ENCODE measurements around the gene CYP26C1.
A peak's percentile ranks its signal among the peaks of the same experiment; 100 is the strongest.

The CYP26C1 gene

GRCh38 chr10:93058139-93058538 lies 2.5 kb upstream of the CYP26C1 start:
- intact Hi-C loops (cut with micrococcal nuclease) = no loop called here
- peaks cover 27% of the 10 kb centered on the region for H3K36me3 Mint-ChIP-seq (ENCODE audit: low read depth)
- no peaks in the 10 kb centered on the region for H3K9me3 Mint-ChIP-seq
- peaks cover 24% of the 10 kb centered on the region for H3K4me1 Mint-ChIP-seq (ENCODE audit: low read depth)
- H3K27me3 Mint-ChIP-seq = peaks cover 37% of the 10 kb centered on the region
- H3K27ac Mint-ChIP-seq = no peak overlapping the region
- H3K4me3 Mint-ChIP-seq = no peak overlapping the region

GRCh38 chr10:93060887-93061593 lies 442 bp downstream of the CYP26C1 start:
- H3K4me3 Mint-ChIP-seq = no peak overlapping the region

DNA sequence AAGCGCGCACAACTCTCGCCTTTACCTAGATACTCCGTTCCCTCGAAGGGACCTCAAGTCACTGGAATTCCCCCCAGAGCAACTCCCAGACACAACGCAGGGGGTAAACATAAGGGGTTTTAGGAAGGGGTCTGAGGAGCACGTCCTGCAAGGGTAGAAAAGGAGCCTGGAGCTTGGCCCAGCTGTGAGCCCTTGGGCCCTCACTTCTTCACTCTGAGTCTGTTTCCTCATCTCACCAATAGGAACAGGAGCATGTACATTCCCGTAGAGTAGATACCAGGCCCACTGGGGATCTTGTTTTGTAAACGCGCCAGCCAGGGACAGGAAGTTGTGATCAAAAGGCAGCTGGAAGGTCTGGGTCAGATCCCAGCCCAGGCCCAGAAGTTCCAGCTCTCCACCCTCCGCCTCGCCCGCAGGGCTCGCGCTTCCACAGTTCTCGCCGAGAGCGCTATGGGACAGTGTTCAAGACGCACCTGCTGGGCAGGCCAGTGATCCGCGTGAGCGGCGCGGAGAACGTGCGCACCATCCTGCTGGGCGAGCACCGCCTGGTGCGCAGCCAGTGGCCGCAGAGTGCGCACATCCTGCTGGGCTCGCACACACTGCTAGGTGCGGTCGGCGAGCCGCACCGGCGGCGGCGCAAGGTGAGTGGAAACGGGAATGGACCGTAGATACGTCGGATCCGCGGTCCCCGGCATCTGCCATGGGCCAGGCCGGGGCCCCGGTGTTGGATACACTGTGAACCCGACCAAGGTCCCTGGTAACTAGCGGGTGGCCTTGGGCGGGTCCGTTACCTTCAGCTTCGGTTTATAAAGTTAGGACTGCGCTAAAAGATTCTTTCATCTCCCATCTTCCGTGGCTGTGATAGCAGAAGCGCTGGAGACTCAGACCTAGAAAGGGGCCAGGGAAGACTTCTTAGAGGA lies 1.3 kb downstream of the CYP26C1 start:
- Mint-ChIP-seq H3K9me3 (no peaks in the 10 kb centered on the region), H3K4me3 (peak overlapping the region; percentile 55), H3K4me1 (ENCODE audit: low read depth) (peaks cover 24% of the 10 kb centered on the region), H3K27ac (no peak overlapping the region), H3K27me3 (peaks cover 70% of the 10 kb centered on the region), H3K36me3 (ENCODE audit: low read depth) (peaks cover 27% of the 10 kb centered on the region)
- intact Hi-C loops (cut with micrococcal nuclease) = no loop called here

More at GRCh38 chr10:93060887-93061593, 442 bp downstream of the CYP26C1 start:
- Mint-ChIP-seq H3K27me3 (peaks cover 64% of the 10 kb centered on the region), H3K36me3 (ENCODE audit: low read depth) (peaks cover 27% of the 10 kb centered on the region), H3K9me3 (no peaks in the 10 kb centered on the region), H3K27ac (no peak overlapping the region), H3K4me1 (ENCODE audit: low read depth) (peaks cover 24% of the 10 kb centered on the region)
- intact Hi-C loops (cut with micrococcal nuclease) = no loop called here

DNA sequence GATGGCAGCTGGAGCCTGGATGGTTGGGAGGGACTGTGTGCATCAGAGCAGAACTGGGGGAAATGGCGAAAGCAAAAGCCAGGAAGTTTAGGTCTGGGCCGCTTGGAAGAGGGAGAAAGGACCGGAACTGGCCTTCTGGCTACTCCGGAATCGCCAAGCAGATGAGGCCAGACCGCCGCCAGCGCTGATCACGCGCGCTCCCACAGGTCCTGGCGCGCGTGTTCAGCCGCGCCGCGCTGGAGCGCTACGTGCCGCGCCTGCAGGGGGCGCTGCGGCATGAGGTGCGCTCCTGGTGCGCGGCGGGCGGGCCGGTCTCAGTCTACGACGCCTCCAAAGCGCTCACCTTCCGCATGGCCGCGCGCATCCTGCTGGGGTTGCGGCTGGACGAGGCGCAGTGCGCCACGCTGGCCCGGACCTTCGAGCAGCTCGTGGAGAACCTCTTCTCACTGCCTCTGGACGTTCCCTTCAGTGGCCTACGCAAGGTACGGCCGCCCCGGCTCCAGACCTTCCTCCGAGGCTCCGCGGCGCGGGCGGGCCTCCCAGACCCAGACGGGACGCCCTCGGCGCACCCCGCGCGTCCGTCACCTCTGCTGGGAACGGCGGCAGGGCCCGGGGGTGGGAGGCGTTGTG lies 2.0 kb downstream of the CYP26C1 start:
- peaks cover 27% of the 10 kb centered on the region for H3K36me3 Mint-ChIP-seq (ENCODE audit: low read depth)
- peaks cover 24% of the 10 kb centered on the region for H3K4me1 Mint-ChIP-seq (ENCODE audit: low read depth)
- H3K27ac Mint-ChIP-seq = no peak overlapping the region
- peak overlapping the region; percentile 55 for H3K4me3 Mint-ChIP-seq
- no peaks in the 10 kb centered on the region for H3K9me3 Mint-ChIP-seq
- intact Hi-C loops (cut with micrococcal nuclease) = no loop called here
- H3K27me3 Mint-ChIP-seq = peaks cover 78% of the 10 kb centered on the region

DNA sequence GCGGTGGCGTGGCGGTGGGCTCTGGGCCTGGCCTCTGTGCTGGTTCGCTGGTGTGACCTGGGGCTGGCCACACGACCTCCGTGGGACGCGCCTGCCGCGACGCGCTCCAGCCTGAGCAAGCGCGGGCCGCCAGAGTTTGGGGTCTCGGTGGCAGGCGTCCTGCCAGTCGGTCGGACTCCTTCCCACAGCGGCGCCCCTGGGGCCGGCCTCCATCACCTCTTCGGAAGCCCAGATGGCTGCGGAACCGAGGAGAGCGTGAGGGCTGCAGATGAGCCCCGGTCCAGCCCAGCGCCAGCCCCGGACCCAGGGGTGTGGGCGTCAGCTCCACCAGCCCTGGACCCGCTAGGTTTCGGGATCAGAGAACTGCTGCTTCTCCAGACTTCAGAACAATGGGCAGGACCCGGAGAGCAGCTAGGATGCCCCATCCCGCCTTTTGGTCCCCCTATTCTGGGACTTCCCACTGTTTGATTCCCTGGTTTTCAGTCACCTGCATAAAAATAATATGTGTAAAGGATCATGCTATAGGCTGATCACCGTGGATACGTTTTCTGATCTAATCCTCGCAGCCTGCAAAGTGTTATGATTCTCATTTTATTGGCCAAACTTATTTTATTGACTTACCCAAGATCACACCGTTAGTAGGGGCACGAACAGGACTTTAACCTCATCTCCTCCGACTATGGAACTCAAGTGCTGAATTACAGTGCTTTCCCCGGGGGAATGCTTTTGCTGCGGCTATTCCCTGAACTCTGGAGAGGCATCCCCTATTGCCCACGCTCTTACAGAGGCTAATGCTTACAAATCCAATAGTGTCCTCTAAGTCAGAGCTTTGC lies 2.8 kb downstream of the CYP26C1 start:
- H3K4me3 Mint-ChIP-seq = no peak overlapping the region
- H3K36me3 Mint-ChIP-seq (ENCODE audit: low read depth) = peaks cover 22% of the 10 kb centered on the region
- intact Hi-C loops (cut with micrococcal nuclease) = no loop called here
- no peak overlapping the region for H3K27ac Mint-ChIP-seq
- no peaks in the 10 kb centered on the region for H3K9me3 Mint-ChIP-seq
- H3K27me3 Mint-ChIP-seq = peaks cover 86% of the 10 kb centered on the region
- peaks cover 25% of the 10 kb centered on the region for H3K4me1 Mint-ChIP-seq (ENCODE audit: low read depth)

DNA sequence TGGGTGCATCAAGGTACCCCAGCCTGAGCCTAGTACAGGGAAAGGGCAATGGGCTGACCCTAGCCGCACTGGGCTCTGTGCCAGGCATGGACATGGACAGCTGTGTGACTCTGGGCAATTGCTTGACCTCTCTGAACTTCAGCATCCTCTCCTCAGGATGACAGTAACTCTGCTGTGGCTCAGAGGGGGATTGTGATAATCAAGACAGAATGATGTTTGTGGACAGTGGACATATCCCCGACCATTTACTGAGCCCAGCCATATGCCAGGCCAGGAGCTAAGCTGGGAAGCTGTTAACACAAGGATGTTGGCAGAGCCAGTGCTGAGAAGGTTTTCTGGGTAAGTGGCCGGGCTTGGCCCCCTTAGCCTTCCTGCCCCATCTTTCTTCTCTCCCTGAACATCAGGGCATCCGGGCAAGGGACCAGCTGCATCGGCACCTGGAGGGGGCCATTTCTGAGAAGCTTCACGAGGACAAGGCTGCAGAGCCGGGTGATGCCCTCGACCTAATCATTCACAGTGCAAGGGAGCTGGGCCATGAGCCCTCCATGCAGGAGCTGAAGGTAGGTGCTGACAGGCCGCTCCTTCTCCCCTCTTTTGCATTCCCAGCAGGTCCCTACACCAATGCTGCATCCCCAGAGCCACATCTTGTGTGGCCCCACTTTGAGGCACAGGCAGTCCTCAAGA lies 3.5 kb downstream of the CYP26C1 start:
- Mint-ChIP-seq H3K9me3 (no peaks in the 10 kb centered on the region), H3K27ac (no peak overlapping the region), H3K36me3 (ENCODE audit: low read depth) (peaks cover 16% of the 10 kb centered on the region), H3K4me3 (no peak overlapping the region), H3K27me3 (peaks cover 93% of the 10 kb centered on the region), H3K4me1 (ENCODE audit: low read depth) (peaks cover 31% of the 10 kb centered on the region)
- intact Hi-C loops (cut with micrococcal nuclease) = no loop called here

GRCh38 chr10:93064874-93065660 lies 4.5 kb downstream of the CYP26C1 start:
- Mint-ChIP-seq H3K4me3 (no peak overlapping the region), H3K36me3 (ENCODE audit: low read depth) (peaks cover 8% of the 10 kb centered on the region), H3K27me3 (peaks cover 96% of the 10 kb centered on the region), H3K27ac (no peak overlapping the region), H3K4me1 (ENCODE audit: low read depth) (peaks cover 27% of the 10 kb centered on the region), H3K9me3 (no peaks in the 10 kb centered on the region)
- intact Hi-C loops (cut with micrococcal nuclease) = no loop called here

DNA sequence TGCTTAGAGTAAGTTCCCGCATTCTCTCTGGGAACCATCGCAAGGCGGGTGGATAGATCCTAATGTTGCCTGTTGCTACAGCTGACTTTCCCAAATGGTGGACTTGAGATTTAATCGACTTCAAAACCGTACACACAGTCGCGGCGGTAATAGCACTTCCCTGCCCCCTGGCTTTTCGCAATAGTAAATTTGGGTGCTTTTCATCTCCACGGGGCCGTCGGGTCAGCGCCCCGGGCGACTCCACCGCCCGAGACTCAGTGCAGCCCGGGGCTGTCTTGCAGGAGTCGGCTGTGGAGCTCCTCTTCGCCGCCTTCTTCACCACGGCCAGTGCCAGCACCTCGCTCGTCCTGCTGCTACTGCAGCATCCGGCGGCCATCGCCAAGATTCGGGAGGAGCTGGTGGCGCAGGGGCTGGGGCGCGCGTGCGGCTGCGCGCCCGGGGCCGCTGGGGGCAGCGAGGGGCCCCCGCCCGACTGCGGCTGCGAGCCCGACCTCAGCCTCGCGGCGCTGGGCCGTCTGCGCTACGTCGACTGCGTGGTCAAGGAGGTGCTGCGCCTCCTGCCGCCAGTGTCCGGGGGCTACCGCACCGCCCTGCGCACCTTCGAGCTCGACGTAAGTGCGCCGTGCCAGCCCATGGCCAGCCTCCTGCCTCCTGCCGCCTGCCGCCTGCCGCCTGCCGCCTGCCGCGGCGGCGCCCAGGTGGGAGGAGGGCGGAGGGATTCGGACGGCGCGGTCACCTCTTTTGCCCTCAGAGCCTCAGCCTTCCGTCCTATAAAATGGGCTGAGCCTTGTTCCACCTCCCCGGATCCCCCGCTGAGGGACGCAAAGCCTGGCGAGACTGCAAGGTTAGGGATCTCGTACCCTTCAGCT lies 5.3 kb downstream of the CYP26C1 start:
- intact Hi-C loops (cut with micrococcal nuclease) = no loop called here
- Mint-ChIP-seq H3K4me1 (ENCODE audit: low read depth) (peaks cover 26% of the 10 kb centered on the region), H3K36me3 (ENCODE audit: low read depth) (no peaks in the 10 kb centered on the region), H3K4me3 (no peak overlapping the region), H3K27ac (no peak overlapping the region), H3K9me3 (no peaks in the 10 kb centered on the region), H3K27me3 (peaks cover 96% of the 10 kb centered on the region)

- Mint-ChIP-seq H3K4me1 (ENCODE audit: low read depth) (peaks cover 20% of the 10 kb centered on the region), H3K4me3 (no peak overlapping the region), H3K27me3 (peaks cover 94% of the 10 kb centered on the region), H3K27ac (no peak overlapping the region), H3K36me3 (ENCODE audit: low read depth) (no peaks in the 10 kb centered on the region), H3K9me3 (no peaks in the 10 kb centered on the region)
- intact Hi-C loops (cut with micrococcal nuclease) = no loop called here
Observed at GRCh38 chr10:93066544-93066913, 5.9 kb downstream of the CYP26C1 start.

DNA sequence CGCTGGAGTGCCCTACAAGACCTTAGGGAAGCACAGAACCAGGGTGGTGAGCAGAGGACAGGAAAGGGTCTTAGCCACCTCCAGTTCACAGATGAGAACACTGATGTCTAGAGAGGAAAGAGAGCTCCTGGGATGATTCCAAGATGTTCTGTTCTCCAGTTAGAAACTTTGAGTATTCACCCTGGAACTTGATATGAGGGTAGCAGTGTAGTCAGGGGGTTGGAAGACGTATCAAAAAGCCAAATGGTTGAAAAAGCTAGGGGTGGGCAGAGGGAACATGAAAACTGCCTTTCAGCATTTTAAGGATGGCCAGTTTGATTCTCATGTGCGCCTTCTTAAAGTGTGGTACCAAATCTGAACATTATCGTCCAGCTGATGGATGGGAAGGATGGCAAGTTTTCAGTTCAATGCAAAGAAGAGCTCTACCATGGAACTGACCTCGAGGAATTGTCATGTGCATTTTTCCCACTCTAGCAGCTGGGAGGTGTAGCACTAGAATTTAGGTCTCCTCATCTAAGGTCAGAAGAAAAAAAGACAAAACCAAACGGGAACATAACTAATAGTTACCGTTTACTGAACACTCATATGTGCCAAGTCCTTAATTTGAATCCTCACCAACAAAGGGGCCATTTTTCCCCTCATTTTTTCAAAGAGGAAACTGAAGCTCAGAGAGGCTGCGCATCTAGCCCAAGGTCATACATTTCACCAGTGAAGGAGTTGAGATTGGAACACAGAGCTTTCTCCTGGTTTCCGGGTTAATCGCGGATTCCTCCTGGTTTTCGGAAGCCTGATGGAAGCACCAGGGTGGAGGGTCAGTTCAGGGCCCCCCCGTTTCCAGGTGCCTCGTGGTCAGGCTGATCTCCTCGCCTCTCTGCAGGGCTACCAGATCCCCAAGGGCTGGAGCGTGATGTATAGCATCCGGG lies 7.1 kb downstream of the CYP26C1 start:
- Mint-ChIP-seq H3K4me1 (ENCODE audit: low read depth) (peaks cover 19% of the 10 kb centered on the region), H3K9me3 (no peaks in the 10 kb centered on the region), H3K27me3 (peaks cover 94% of the 10 kb centered on the region), H3K36me3 (ENCODE audit: low read depth) (no peaks in the 10 kb centered on the region), H3K27ac (no peak overlapping the region), H3K4me3 (no peak overlapping the region)
- intact Hi-C loops (cut with micrococcal nuclease) = no loop called here

Measured in dendritic cell treated with granulocyte-macrophage colony-stimulating factor and Interleukin-4, amounts not matched to agents 40 ng/mL and 50 ng/mL, for 4 days (primary cell).